Effector memory CD8-positive, alpha-beta T cell (primary cell): Measurements from ENCODE around the gene ZDHHC23.

Experiments used
- ATAC-seq: fragments of 150-1000 bp; cut with Tn5 transposase; replicated peaks from 2 replicates; pipeline ENCODE4 v1.10.0; 2021; ENCODE audit warnings: mild to moderate bottlenecking, moderate library complexity
- DNase-seq, 3 experiments: peaks; one replicate each; pipeline ENCODE4 v3.0.0; 2021
- H3K27ac Mint-ChIP-seq, 2 donors: one replicate each; pipeline ENCODE4 v1.8.0; 2022; ENCODE audit warnings: mild to moderate bottlenecking in 2 of 2, mixed read lengths in 2 of 2, moderate library complexity in 2 of 2
- H3K27me3 Mint-ChIP-seq, 2 donors: one replicate each; pipeline ENCODE4 v1.8.0; 2022; ENCODE audit warnings: mixed read lengths in 2 of 2
- H3K36me3 Mint-ChIP-seq: one replicate; pipeline ENCODE4 v1.8.0; 2022; ENCODE audit warnings: mild to moderate bottlenecking, moderate library complexity, mixed read lengths; ENCODE audit not compliant: insufficient read depth
- H3K4me1 Mint-ChIP-seq, 2 donors: one replicate each; pipeline ENCODE4 v1.8.0; 2022; ENCODE audit warnings: low read depth in 2 of 2, mixed read lengths in 2 of 2
- H3K4me3 Mint-ChIP-seq, 2 donors: one replicate each; pipeline ENCODE4 v1.8.0; 2022; ENCODE audit warnings: mild to moderate bottlenecking in 2 of 2, mixed read lengths in 2 of 2, moderate library complexity in 2 of 2
- H3K9me3 Mint-ChIP-seq, 2 donors: one replicate each; pipeline ENCODE4 v1.8.0; 2022; ENCODE audit warnings: mixed read lengths in 2 of 2

Gene ZDHHC23

DNA sequence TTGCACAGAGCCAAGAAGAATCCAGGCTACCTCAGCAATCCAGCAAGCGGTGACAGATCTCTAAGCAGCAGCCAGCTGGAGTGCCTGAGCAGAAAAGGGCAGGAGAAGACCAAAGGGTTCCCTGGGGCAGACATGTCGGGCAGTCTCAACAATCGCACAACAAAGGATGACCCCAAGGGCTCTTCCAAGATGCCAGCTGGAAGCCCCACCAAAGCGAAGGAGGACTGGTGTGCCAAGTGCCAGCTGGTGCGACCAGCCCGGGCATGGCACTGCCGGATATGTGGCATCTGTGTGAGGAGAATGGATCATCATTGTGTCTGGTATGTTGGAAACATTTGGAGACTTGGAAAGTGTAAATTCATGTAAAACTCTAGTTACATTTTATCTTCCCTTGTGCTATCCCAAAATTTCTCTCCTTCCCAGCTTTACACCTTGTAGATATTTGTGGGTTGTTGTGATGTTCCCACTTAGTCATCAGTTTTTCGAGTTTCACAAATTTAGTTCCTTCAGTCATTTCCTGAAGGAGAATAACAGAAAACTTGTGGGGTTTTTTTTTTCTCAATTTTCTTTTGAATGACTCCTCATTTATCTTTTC lies 6.4 kb downstream of the ZDHHC23 start:
- Mint-ChIP-seq H3K4me1 (peaks cover 4% of the 10 kb centered on the region in 2 donors), H3K27me3 (no peaks in the 10 kb centered on the region), H3K9me3 (no peaks in the 10 kb centered on the region), H3K4me3 (no peak overlapping the region), H3K36me3 (no peaks in the 10 kb centered on the region), H3K27ac (no peak overlapping the region)
- ATAC-seq (no peak), DNase-seq (no peak)

DNA sequence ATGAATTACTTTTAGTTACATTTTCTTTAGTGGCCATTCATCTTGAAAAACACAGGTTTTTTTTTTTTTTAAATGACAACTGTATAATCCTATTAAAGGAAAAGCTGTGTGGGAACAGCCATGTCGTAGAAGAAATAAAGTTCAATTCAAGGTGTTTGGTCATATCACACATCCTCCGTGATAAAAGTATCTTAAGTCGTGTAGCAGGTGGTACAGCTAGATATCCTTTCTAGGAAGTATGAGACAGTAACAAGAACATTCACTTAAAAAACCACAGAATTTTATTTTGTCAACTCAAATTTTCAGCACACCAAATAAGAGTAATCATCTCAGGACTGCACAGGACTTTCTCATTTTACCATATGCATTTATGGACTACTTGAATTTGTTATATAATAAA lies 16.1 kb downstream of the ZDHHC23 start:
- ATAC-seq = no peak
- no peaks in the 10 kb centered on the region for H3K27me3 Mint-ChIP-seq

DNA sequence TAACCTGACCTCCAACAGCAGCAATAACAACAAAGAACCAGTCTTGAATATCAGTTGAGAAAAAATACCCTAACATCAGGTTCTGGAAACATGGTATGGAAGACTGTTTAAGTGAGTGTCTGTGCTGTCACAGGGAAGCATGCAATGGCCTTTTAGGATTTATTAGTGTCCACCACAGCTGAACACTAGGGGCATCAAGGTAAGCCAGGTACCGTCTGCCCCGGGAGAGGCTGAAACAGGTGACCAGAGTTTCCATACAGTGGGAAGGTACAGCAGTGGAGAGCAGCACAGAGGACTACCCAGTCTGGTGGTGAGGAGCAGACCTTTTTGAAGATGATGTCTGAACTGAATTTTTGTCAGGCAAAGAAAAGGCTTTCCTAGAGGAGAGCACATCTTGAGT lies 18.4 kb downstream of the ZDHHC23 start:
- no peaks in the 10 kb centered on the region for H3K4me1 Mint-ChIP-seq
- no peak overlapping the region for H3K4me3 Mint-ChIP-seq
- no peak for ATAC-seq
- H3K27me3 Mint-ChIP-seq = no peaks in the 10 kb centered on the region
- DNase-seq = no peak
- H3K27ac Mint-ChIP-seq = no peak overlapping the region
- H3K36me3 Mint-ChIP-seq = no peaks in the 10 kb centered on the region
- H3K9me3 Mint-ChIP-seq = peaks cover 0 to 7% of the 10 kb centered on the region in 2 donors

More for the DNA sequence above, 16.1 kb downstream of the ZDHHC23 start:
- Mint-ChIP-seq H3K36me3 (no peaks in the 10 kb centered on the region), H3K27ac (peak overlapping the region in 1 of 2 donors; percentile 62), H3K4me1 (no peaks in the 10 kb centered on the region), H3K4me3 (no peak overlapping the region), H3K9me3 (peaks cover 0 to under 1% of the 10 kb centered on the region in 2 donors)
- DNase-seq = no peak

DNA sequence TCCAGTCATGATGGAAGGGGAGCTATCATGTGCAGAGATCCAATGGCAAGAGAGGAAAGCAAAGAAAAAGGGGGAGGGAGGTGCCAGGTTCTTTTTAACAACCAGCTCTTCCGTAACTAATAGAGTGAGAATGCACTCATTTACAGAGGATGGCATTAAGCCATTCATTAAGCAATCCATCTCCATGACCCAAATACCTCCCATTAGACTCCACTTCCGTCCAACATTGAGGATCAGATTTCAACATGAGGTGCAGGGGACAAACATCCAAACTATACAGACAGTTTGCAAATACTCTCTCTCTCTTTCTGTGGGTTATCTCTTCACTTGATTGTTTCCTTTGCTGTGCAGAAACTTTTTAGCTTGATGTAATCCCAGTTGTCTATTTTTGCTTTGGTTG lies 21.2 kb downstream of the ZDHHC23 start:
- DNase-seq (no peak), ATAC-seq (no peak)
- Mint-ChIP-seq H3K4me3 (no peak overlapping the region), H3K4me1 (no peaks in the 10 kb centered on the region), H3K9me3 (peaks cover 2 to 26% of the 10 kb centered on the region in 2 donors), H3K27me3 (no peaks in the 10 kb centered on the region), H3K36me3 (no peaks in the 10 kb centered on the region), H3K27ac (no peak overlapping the region)

DNA sequence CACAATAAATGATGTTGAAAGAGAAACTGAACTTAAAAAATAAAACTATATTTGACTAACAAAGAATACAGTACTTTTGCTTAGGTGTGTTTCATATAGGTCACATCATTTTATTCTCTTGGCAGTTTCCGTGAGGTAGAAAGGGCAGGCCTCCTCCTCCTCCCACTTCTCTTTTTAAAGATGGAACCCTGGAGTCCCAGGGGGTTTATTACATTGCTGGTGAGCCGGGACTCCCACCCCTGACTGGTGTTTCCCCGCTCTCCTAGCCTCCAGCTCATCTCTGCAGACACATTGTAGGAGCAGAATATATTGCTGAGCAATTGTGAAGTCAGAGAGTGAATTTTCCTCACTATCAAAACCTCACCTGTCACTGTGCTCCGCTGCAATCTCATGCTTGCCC lies 30.0 kb downstream of the ZDHHC23 start:
- no peaks in the 10 kb centered on the region for H3K36me3 Mint-ChIP-seq
- H3K4me3 Mint-ChIP-seq = no peak overlapping the region
- H3K27me3 Mint-ChIP-seq = no peaks in the 10 kb centered on the region
- H3K4me1 Mint-ChIP-seq = no peaks in the 10 kb centered on the region
- DNase-seq (no peak), ATAC-seq (no peak)
- peaks cover 6 to 22% of the 10 kb centered on the region in 2 donors for H3K9me3 Mint-ChIP-seq
- H3K27ac Mint-ChIP-seq = no peak overlapping the region

DNA sequence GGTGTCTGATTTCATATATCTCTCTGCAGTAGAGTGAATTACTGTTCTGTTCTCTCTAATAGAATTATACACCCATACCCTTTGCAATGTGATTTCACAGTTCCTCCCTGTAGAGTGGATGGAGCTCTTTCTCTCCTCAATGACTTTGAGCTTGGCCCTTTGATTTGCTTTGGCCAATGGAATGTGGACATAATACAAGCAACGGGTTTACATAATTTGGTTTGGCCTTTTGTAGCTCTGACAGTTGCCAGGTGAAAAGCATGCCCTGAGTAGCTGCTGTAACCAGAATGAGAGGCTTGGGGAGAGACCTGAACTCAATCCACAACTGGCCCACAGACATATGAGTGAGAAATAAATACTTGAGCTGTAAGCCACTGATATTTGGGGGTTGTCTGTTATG lies 32.1 kb downstream of the ZDHHC23 start:
- H3K9me3 Mint-ChIP-seq = peaks cover 0 to 2% of the 10 kb centered on the region in 2 donors
- ATAC-seq = no peak
- no peak overlapping the region for H3K27ac Mint-ChIP-seq
- peaks cover 2% of the 10 kb centered on the region for H3K36me3 Mint-ChIP-seq
- H3K27me3 Mint-ChIP-seq = no peaks in the 10 kb centered on the region
- no peak for DNase-seq
- no peak overlapping the region for H3K4me3 Mint-ChIP-seq
- no peaks in the 10 kb centered on the region for H3K4me1 Mint-ChIP-seq

DNA sequence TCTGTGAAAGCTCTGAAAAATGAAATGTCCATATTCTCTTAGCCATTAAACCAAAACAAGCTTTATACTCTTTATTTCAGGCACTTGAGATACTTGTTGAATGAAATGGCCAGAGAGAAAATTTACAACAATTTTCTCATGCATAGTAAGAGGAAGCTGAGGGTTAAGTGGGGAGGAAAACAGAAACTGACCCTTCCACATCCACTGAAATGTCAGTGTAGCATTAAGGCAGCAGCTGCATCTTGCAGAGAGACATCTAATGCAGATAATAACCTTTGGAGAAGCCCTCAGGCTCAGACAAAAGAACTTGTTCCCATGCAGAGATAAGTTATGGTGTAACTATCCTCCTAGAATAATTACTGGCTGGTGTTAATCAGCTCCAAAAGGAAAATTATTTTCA lies 34.0 kb downstream of the ZDHHC23 start:
- H3K27ac Mint-ChIP-seq = no peak overlapping the region
- ATAC-seq (no peak), DNase-seq (no peak)
- H3K27me3 Mint-ChIP-seq = no peaks in the 10 kb centered on the region
- no peak overlapping the region for H3K4me3 Mint-ChIP-seq
- peaks cover 2% of the 10 kb centered on the region for H3K36me3 Mint-ChIP-seq
- H3K9me3 Mint-ChIP-seq = no peaks in the 10 kb centered on the region
- no peaks in the 10 kb centered on the region for H3K4me1 Mint-ChIP-seq

DNA sequence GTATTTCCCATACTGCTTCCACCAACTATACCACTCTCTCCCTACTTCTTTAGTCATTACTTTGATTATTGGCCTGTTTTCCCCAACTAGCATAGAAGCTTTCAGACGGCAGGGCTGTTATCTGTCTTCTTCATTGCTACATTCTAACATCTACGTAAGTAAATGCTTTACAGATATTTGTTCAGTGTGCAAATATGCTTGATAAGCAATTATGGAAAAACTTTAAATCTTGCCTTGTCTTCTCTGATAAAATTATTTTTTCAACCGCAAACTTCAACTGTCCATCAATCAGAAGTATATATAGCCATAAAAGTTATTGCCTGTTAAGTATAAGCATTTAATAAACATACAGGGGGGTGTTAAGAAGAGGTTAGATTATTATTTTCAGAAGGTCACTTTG lies 35.7 kb downstream of the ZDHHC23 start:
- no peaks in the 10 kb centered on the region for H3K27me3 Mint-ChIP-seq
- DNase-seq (no peak), ATAC-seq (no peak)
- peaks cover 2% of the 10 kb centered on the region for H3K36me3 Mint-ChIP-seq
- H3K4me1 Mint-ChIP-seq = no peaks in the 10 kb centered on the region
- H3K9me3 Mint-ChIP-seq = no peaks in the 10 kb centered on the region
- no peak overlapping the region for H3K27ac Mint-ChIP-seq
- H3K4me3 Mint-ChIP-seq = no peak overlapping the region

DNA sequence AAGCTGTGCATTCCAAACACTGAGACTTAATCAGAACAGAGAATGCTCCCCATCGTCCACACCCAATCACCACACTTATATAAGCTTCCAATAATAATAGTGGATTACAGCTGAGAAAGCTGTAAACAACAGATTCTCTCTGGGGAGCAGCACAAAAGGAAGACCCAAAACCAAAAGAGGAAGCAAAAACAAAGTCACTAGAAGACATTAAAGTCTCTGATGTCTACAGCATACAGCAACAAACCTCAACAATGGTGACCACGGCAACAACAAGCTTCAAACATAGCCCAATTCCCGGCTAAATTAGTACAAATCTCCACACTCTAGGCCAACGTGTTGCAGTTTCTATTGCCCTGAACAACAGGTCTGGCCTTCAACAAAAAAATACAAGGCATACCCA lies 37.7 kb downstream of the ZDHHC23 start:
- peaks cover 8% of the 10 kb centered on the region for H3K36me3 Mint-ChIP-seq
- H3K27me3 Mint-ChIP-seq = no peaks in the 10 kb centered on the region
- DNase-seq (no peak), ATAC-seq (peak; percentile 58)
- H3K9me3 Mint-ChIP-seq = no peaks in the 10 kb centered on the region
- H3K4me1 Mint-ChIP-seq = peaks cover 0 to 2% of the 10 kb centered on the region in 2 donors
- no peak overlapping the region for H3K4me3 Mint-ChIP-seq
- no peak overlapping the region for H3K27ac Mint-ChIP-seq

DNA sequence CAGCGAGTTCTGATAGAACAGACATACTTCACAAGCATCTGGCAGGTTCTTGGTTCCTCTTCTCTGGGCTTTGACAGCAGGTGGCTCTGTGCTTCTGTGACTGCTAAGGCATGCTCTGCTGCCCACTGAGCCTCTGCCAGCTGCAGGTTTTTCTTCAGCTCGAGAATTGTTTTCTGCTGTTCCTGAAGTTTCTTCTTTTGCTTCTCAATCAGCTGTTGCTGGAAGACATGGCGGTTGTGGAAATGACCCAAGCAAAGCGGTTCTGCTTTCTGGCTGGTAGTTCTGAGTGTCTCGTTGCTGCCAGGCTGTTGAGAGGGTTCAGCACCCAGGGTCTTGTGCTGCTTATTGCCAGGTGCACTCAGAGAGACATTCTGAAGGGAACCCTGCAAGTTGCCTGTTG lies 57.7 kb downstream of the ZDHHC23 start:
- H3K4me3 Mint-ChIP-seq = no peak overlapping the region
- no peaks in the 10 kb centered on the region for H3K4me1 Mint-ChIP-seq
- ATAC-seq (peak; percentile 61), DNase-seq (no peak)
- peaks cover 6% of the 10 kb centered on the region for H3K36me3 Mint-ChIP-seq
- no peaks in the 10 kb centered on the region for H3K9me3 Mint-ChIP-seq
- no peak overlapping the region for H3K27ac Mint-ChIP-seq
- no peaks in the 10 kb centered on the region for H3K27me3 Mint-ChIP-seq

DNA sequence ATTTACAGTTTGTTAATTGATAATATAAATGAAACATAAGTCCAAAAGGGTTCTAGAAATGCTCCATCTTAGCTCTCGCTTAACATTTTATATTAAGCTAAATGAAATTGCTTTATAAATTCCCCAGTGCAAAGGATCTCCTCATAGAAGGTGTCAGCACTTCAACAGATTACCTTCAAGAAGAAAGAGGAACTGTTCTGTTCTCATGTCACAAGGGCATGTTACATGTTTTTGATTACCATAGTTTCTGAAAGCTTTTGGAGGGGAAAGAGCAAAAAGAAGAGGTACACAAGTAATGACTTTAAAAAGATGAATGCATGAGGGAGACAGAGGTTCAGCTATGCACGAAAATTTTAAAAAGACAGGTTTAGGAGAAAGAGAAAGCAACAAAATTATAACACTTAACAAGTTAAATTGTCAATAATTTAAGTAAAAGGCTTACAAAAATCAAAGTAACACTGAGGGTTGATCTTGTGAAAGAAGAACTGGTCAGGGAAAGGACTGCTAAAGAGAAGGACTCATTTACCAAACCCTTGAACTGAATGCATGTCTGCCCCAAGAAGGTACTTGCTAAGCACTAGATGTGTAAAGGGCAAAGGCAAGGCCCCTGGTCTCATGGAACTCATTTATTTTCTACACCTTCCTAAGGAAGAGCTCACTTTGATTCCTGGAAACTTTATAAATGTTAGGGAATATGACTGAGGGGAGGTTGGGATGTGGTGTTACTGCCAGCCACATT lies 63.4 kb downstream of the ZDHHC23 start:
- Mint-ChIP-seq H3K4me1 (no peaks in the 10 kb centered on the region), H3K36me3 (peaks cover 6% of the 10 kb centered on the region), H3K4me3 (no peak overlapping the region), H3K9me3 (no peaks in the 10 kb centered on the region), H3K27me3 (no peaks in the 10 kb centered on the region), H3K27ac (no peak overlapping the region)
- ATAC-seq = no peak
- DNase-seq = no peak
